Adrenal gland (tissue), 5 donors: ENCODE results near the gene FGD4.

Source experiments
- POLR2A ChIP-seq, 2 donors: fragments of 450-650 bp; IDR thresholded peaks; one replicate each; pipeline ENCODE4 v1.6.1; 2017; ENCODE audit warnings: antibody characterized with exemption in 2 of 2, mild to moderate bottlenecking in 2 of 2, moderate library complexity in 1 of 2
- TF ChIP-seq, protein P1 (sequence below), 6 experiments: fragments of 450-650 bp in 4 of 6; fragments of 200-600 bp in 2 of 6; sonication (generic) in 1 of 6; IDR thresholded peaks; 1 replicate in 5 of 6; 2 replicates in 1 of 6; pipeline versions ENCODE4 v1.5.1 to v1.8.0; 2016 to 2021; ENCODE audit warnings: antibody characterized with exemption in 6 of 6, mild to moderate bottlenecking in 2 of 6, moderate library complexity in 1 of 6
- donor health status: DM: no; HTN: no; CAD: no.

DNA sequence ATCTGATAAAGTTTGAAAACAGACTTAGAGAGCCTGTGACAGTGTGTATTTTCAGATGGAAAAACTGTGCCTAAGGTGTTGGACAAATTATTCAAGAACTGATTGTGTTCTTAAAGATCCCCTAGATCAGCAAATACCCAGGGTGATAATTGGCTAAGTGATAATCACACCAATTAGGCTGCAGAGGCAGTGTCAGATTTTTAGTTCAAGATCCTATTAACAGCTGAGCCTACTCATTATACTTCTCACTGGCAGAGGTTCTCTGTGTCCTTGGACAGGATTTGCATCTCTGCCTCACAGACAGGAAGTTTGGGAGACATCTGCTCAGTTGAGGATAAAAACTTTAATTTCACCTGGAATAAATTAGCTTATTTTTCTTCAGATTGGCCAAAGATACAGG, 4.3 kb upstream of the FGD4 start:
- TF ChIP-seq, protein P1, sequence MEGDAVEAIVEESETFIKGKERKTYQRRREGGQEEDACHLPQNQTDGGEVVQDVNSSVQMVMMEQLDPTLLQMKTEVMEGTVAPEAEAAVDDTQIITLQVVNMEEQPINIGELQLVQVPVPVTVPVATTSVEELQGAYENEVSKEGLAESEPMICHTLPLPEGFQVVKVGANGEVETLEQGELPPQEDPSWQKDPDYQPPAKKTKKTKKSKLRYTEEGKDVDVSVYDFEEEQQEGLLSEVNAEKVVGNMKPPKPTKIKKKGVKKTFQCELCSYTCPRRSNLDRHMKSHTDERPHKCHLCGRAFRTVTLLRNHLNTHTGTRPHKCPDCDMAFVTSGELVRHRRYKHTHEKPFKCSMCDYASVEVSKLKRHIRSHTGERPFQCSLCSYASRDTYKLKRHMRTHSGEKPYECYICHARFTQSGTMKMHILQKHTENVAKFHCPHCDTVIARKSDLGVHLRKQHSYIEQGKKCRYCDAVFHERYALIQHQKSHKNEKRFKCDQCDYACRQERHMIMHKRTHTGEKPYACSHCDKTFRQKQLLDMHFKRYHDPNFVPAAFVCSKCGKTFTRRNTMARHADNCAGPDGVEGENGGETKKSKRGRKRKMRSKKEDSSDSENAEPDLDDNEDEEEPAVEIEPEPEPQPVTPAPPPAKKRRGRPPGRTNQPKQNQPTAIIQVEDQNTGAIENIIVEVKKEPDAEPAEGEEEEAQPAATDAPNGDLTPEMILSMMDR (IDR thresholded peaks at IDR 0.05), result no peak
- TF ChIP-seq POLR2A (IDR thresholded peaks at IDR 0.05), result no peak
